GM19463 (cell line): ENCODE measurements around the gene DHRS3.
A peak's percentile ranks its signal among the peaks of the same experiment; 100 is the strongest.

ENCODE experiments used
- ATAC-seq: cut with Tn5 transposase; IDR thresholded peaks from one replicate; pipeline ENCODE4 v1.9.1; 2021; ENCODE audit warnings: mild to moderate bottlenecking, moderate library complexity; ENCODE audit not compliant: unreplicated experiment

Gene DHRS3

GRCh38 chr1:12599657-12600056, 18.4 kb downstream of the DHRS3 start:
- ATAC-seq = no peak

- ATAC-seq = no peak
Observed at GRCh38 chr1:12598974-12599373, 19.0 kb downstream of the DHRS3 start.

GRCh38 chr1:12597792-12598191, 20.2 kb downstream of the DHRS3 start:
- ATAC-seq = no peak

- peak; percentile 75 for ATAC-seq
Observed at GRCh38 chr1:12596007-12596821, 21.8 kb downstream of the DHRS3 start.

GRCh38 chr1:12595757-12596006, 22.3 kb downstream of the DHRS3 start:
- peak; percentile 14 for ATAC-seq

GRCh38 chr1:12594966-12595756, 22.8 kb downstream of the DHRS3 start:
- no peak for ATAC-seq

GRCh38 chr1:12594490-12594889, 23.5 kb downstream of the DHRS3 start:
- ATAC-seq = no peak

- no peak for ATAC-seq
Observed at GRCh38 chr1:12593621-12594066, 24.4 kb downstream of the DHRS3 start.

GRCh38 chr1:12592496-12592895, 25.5 kb downstream of the DHRS3 start:
- ATAC-seq = no peak

GRCh38 chr1:12591267-12591938, 26.6 kb downstream of the DHRS3 start:
- ATAC-seq = no peak

GRCh38 chr1:12588695-12589094, 29.3 kb downstream of the DHRS3 start:
- ATAC-seq = no peak

- no peak for ATAC-seq
Observed at GRCh38 chr1:12587981-12588640, 29.9 kb downstream of the DHRS3 start.

- no peak for ATAC-seq
Observed at GRCh38 chr1:12585951-12586942, 31.8 kb downstream of the DHRS3 start.

GRCh38 chr1:12585536-12585935, 32.5 kb downstream of the DHRS3 start:
- no peak for ATAC-seq

- no peak for ATAC-seq
Observed at GRCh38 chr1:12584900-12585525, 33.0 kb downstream of the DHRS3 start.

GRCh38 chr1:12583484-12583883, 34.5 kb downstream of the DHRS3 start:
- ATAC-seq = no peak

- ATAC-seq = no peak
Observed at GRCh38 chr1:12582649-12583048, 35.4 kb downstream of the DHRS3 start.

- ATAC-seq = no peak
Observed at GRCh38 chr1:12581179-12581578, 36.8 kb downstream of the DHRS3 start.

GRCh38 chr1:12580054-12580887, 37.7 kb downstream of the DHRS3 start:
- ATAC-seq = no peak
